ENCODE data around the gene FKBP9.
"Not testable (repeated sequence)": the region's sequence is repeated elsewhere in the genome, so short reads cannot be mapped to it uniquely, and the experiment has no call there.

- TF ChIP-seq CTCF, POLR2A, POLR2AphosphoS5 (IDR thresholded peaks at IDR 0.05): not testable (repeated sequence)
These were observed 35.5 kb downstream of the FKBP9 start for GRCh38 chr7:32992750-32993149.

Measured in breast epithelium (tissue), 3 donors.